K562 (cell line): ENCODE results near the gene NT5DC4. TPM values are rescaled to one million over a fixed set of nuclear protein-coding genes. Genes with fewer than 3 reads are reported as not detected.
A peak's percentile ranks its signal among the peaks of the same experiment; 100 is the strongest.

ENCODE experiments used
- ELF4 ChIP-seq: fragments of 450-650 bp; formaldehyde crosslinking; IDR thresholded peaks from 2 replicates; pipeline ENCODE4 v1.4.0; 2022; ENCODE audit warnings: missing genetic modification characterization
- FOXP1 ChIP-seq: sonication (generic); formaldehyde crosslinking; IDR thresholded peaks from 2 replicates; pipeline ENCODE4 v1.8.0; 2022; ENCODE audit warnings: mild to moderate bottlenecking, missing genetic modification reagents
- HDAC1 ChIP-seq, 2 experiments: fragments of 450-650 bp; IDR thresholded peaks; 2 replicates each; pipeline ENCODE4 v1.6.1; 2016 to 2017; ENCODE audit warnings: inconsistent platforms in 1 of 2, mild to moderate bottlenecking in 1 of 2, moderate library complexity in 1 of 2
- MECOM ChIP-seq: fragments of 250-450 bp; sonication (Bioruptor Pico); IDR thresholded peaks from 2 replicates; pipeline ENCODE4 v1.8.0; 2022; ENCODE audit warnings: inconsistent platforms
- MEF2D ChIP-seq: conservative IDR thresholded peaks from 2 replicates; pipeline ENCODE4 v1.6.1; 2016; ENCODE audit warnings: low read depth, missing genetic modification characterization, missing compliant biosample characterization
- MITF ChIP-seq: IDR thresholded peaks from 2 replicates; pipeline ENCODE4 v1.6.1; 2014; ENCODE audit warnings: antibody characterized with exemption
- THRB ChIP-seq: fragments of 450-650 bp; formaldehyde crosslinking; conservative IDR thresholded peaks from 2 replicates; pipeline ENCODE4 v1.4.0; 2022; ENCODE audit warnings: mild to moderate bottlenecking, missing genetic modification characterization
- ZBTB40 ChIP-seq, 2 experiments: fragments of 450-650 bp in 1 of 2; sonication (generic) in 1 of 2; formaldehyde crosslinking in 1 of 2; IDR thresholded peaks; 2 replicates each; pipeline versions ENCODE4 v1.7.1 to v1.9.0; 2016 to 2022; ENCODE audit warnings: inconsistent platforms in 1 of 2, mild to moderate bottlenecking in 1 of 2, missing genetic modification reagents in 1 of 2
- polyA plus RNA-seq, 8 experiments: library from polyadenylated mRNA; depleted of rRNA in 4 of 8; stranded (reverse) in 5 of 8; unstranded in 3 of 8; fragments of >200 nt; fragmentation: Nextera tagmentation in 2 of 8; fragmentation: Illumina TruSeq in 1 of 8; extraction: Ambion mirVana in 2 of 8; extraction: Trizol in 1 of 8; gene quantifications; 2 replicates each; pipeline versions ENCODE4 v1.2.1 to v1.2.3, GENCODE V29; 2011 to 2014; ENCODE audit warnings: inconsistent platforms in 1 of 8, missing spikeins in 1 of 8
- total RNA-seq, 7 experiments: library from RNA; depleted of rRNA in 6 of 7; stranded (reverse); fragments of >200 nt in 6 of 7; fragmentation: Illumina TruSeq in 2 of 7; extraction: Trizol in 2 of 7; gene quantifications; 2 replicates each; pipeline versions ENCODE4 v1.2.1 to v1.2.3, GENCODE V29; 2011 to 2021; ENCODE audit warnings: low replicate concordance in 1 of 7
- TF ChIP-seq, protein P1 (sequence below): IDR thresholded peaks from 2 replicates; pipeline ENCODE4 v1.6.1; 2012; ENCODE audit warnings: low read depth, low read length, improper control_type of control experiment, borderline replicate concordance

The NT5DC4 gene
- total and polyA plus RNA-seq, 9 of the 15 experiments (the other 6 are each of a cell fraction or from before 2014, with no cell fraction given): 0.44 to 6.9 (median 2.5) TPM

GRCh38 chr2:112788653-112789052 is 67.8 kb downstream of the NT5DC4 start (continued):
- TF ChIP-seq, protein P1, sequence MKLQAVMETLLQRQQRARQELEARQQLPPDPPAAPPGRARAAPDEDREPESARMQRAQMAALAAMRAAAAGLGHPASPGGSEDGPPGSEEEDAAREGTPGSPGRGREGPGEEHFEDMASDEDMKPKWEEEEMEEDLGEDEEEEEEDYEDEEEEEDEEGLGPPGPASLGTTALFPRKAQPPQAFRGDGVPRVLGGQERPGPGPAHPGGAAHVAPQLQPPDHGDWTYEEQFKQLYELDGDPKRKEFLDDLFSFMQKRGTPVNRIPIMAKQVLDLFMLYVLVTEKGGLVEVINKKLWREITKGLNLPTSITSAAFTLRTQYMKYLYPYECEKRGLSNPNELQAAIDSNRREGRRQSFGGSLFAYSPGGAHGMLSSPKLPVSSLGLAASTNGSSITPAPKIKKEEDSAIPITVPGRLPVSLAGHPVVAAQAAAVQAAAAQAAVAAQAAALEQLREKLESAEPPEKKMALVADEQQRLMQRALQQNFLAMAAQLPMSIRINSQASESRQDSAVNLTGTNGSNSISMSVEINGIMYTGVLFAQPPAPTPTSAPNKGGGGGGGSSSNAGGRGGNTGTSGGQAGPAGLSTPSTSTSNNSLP: peak; percentile 32; the same call in 1 of the 2 replicates
- 0 out of 2 replicates have a peak, but pooled peaks have one; percentile 32 for TF ChIP-seq ZBTB40 (IDR thresholded peaks at IDR 0.05)
- TF ChIP-seq ZBTB40 (CRISPR knock-in tag; IDR thresholded peaks at IDR 0.05): no peak
- peak; percentile 72 for TF ChIP-seq ELF4 (CRISPR knock-in tag)
- TF ChIP-seq MECOM (CRISPR knock-in tag): 0 out of 2 replicates have a peak, but pooled peaks have one; percentile 12
- 0 out of 2 replicates have a peak, but pooled peaks have one; percentile 26 for TF ChIP-seq MITF
- TF ChIP-seq MEF2D: no peak; the same call in 1 of the 2 replicates
- 0 out of 2 replicates have a peak, but pooled peaks have one; percentile 43 for TF ChIP-seq THRB
- TF ChIP-seq HDAC1 (IDR thresholded peaks at IDR 0.05): peak in 1 of 2 experiments; percentile 73; a peak in 2 of 4 replicates
- no peak for TF ChIP-seq FOXP1 (CRISPR knock-in tag)
